ENCODE data around the gene CBLIF.
"Not testable (repeated sequence)": the region's sequence is repeated elsewhere in the genome, so short reads cannot be mapped to it uniquely, and the experiment has no call there.

The CBLIF gene

DNA sequence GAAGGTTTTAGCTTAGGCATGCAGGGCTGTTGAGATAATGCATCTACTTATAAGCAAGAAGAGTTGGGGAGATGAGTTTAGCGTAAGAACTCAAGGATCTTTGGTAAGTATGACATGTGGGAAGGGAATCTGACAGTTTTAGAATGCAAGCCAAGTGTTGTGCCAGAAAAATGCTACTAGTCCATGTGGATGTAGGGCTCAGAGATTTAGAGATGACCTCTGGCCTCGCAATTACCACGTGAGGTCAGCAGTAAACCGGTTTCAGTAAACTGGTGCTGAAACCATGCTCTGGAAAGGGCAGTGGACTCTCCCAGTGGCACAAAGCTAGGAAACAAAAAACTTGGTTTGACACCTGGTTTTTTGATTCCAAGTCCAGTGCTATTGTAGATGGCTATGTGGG is 53.7 kb downstream of the CBLIF start:
- DNase-seq: no peak

DNA sequence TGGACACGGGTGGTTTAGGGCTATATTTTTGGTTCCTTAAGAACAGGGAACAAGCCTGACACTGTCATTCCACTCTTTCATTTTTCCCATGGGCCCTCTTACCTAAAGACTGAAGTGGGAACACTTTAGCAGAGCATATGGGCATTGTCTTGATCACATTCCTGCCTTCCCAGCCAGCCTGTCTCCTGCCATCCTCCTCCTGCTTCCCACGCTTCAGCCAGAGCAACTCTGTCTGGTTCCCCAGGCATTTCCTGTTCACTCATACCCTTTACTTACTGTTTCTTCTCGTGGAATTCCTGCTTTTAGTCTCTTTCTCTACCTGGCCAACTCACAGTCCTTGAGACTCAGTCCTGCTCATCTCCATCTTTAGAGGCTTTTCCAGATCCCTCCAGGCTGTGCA is 57.5 kb downstream of the CBLIF start:
- DNase-seq: no peak

DNA sequence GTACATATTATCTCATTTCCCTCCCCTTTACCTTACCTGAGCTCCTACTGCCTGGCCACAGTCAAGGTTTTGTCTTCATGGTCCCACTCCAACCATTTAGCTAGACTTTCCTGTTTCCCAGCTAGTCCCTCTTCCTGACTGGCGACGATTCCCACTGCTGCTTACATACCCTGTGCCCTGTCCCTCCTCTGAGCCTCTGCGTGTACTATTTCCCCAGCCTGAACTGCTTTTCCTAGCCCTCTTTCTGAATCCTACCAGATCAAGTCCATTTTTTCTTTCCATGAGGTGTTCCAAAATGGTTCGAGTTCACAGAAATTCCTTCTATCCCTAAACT is 58.1 kb downstream of the CBLIF start:
- no peak for DNase-seq

DNA sequence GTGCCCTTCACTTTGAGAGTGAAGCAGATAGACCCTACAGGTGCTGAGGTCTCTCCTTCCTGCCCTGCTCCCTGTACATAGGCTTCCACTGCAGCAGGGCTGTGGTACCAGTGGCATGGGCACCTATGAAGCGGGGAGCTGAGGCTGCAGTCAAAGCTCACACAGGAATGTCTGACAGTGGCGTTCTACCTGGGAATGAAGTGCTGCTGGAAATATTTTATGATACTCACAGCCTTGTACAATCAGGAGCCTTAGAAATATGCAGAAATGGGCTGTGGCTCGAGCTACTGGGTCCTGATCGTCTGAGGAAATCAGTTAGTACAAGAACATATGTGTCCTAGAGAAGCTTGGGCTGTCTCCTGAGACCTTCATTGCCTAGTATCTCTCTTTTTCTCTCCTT is 59.5 kb downstream of the CBLIF start:
- no peak for DNase-seq

DNA sequence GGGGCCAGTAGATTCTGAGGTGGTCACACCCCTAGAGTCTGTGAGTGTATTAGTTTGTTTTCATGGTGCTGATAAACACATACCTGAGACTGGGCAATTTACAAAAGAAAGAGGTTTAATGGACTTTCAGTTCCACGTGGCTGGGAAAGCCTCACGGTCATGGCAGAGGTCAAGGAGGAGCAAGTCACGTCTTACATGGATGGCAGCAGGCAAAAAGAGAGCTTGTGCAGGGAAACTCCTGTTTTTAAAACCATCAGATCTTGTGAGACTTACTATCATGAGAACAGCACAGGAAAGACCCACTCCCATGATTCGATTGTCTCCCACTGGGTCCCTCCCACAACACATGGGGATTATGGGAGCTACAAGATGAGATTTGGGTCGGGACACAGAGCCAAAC is 60.9 kb downstream of the CBLIF start:
- DNase-seq: not testable (repeated sequence)

DNA sequence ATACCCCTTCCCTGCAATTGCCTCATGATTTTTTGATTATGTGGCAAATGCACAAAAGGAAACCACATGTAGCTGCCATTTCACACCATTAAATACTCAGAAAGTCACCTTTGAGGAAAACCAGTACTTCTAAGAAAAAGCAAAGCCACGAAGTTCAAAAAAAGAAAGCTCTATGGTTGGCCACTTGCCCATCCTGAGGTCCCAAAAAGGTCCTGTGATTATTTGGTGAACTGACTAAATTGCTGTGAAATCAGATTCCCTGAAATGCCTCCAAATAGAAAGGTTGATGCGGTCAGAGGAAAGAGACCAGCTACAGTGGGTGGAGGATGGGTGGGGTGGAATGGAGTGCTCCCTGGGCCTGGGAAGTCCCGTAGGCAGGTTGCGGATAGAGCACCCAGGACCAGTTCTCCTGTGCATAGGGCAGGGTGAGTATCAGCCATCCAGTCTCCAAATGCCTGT is 61.6 kb downstream of the CBLIF start:
- DNase-seq: no peak

DNA sequence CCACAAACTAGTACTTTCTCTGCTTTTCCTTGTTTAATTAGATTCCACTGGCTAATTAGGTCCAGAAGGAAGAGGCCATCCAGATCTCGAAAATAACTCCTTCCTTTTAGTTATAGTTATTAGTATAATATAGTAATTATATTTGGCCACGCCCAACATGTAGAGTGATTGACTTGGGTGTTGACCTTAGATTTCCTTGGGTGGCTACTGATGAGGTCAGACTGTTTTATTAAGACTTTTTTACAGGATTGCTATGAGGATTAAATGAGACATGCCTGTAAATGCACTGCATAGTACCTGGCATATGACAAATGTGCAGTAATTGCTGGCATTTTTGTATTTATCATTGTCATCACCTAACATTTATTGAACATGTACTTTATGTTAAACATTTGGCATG is 63.2 kb downstream of the CBLIF start:
- DNase-seq: no peak

DNA sequence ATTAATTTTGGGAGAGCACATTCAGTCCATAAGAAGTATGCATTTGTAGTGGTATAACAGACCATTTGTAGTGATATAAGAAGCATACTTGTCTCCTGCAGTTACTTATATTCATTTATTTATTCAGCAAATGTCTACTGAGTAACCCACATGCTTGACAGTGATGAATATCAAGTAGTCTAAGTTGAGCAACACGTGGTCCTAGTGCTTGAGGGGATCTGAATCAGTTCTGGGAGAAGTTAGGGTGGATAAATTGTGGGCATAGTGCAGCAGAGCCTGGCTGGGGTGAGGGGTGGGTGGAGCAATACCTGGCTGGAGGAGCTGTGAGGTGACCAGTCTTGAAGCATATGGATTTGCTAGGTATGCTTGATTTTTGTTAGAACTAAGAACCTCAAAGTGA is 65.8 kb downstream of the CBLIF start:
- DNase-seq: no peak

Data from activated gamma-delta T cell (primary cell).